Left colon (tissue), 2 donors: ENCODE results near the gene RAPGEF5. TPM values are rescaled to one million over a fixed set of nuclear protein-coding genes. Genes with fewer than 3 reads are reported as not detected.
"Not testable (repeated sequence)": the region's sequence is repeated elsewhere in the genome, so short reads cannot be mapped to it uniquely, and the experiment has no call there.

Experiments
- ATAC-seq: fragments of 200-7000 bp; cut with Tn5 transposase; one replicate; pipeline ENCODE4 v1.9.1; 2020; ENCODE audit warnings: mild to moderate bottlenecking, moderate library complexity
- DNase-seq, 2 donors: peaks; one replicate each; pipeline ENCODE4 v3.0.0-alpha.2; 2020
- intact Hi-C, 2 donors: fragments of 100-400 bp; cut with DNase I in 1 of 2; cut with micrococcal nuclease in 1 of 2; formaldehyde crosslinking; loops; one replicate each; pipeline versions ENCODE4 v1.11.2 to v1.14.0; 2022; cut with DNase I, micrococcal nuclease
- total RNA-seq, 2 donors: library from RNA; stranded (reverse); fragmentation: NEBNext Ultra II Directional; extraction: Animal tissue kit (Norgen Biotek cat#: 25700); gene quantifications; one replicate each; pipeline ENCODE4 v1.2.1, GENCODE V29; 2021
- donor health status: DM: no; HTN: no; CAD: no.
- donor health status: DM: yes; HTN: yes; CAD: no.

The RAPGEF5 gene
- total RNA-seq, 2 donors from 2014 or later = 51.7 to 62.9 TPM

DNA sequence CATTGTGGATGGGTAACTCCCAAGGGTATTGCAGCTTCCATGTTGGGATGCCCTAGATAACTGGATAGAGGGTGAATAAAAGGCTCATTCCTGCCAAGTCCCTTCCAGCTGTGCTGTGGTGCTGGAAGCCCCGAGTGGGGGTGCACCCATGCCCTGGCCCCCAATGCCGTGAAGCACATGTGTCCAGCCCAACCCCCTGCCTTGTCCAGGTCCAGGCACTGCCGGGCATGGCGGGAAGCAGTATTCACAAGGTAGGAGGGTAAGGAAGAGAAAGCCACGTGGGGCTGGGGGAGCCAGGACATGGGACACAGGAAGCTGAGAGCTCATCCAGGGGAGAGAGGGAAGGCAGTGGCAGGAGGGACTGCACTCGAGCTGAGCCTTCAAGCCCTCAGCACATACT lies 263.0 kb downstream of the RAPGEF5 start:
- ATAC-seq = no peak
- DNase-seq = no peak
- intact Hi-C loops = no loop called here

DNA sequence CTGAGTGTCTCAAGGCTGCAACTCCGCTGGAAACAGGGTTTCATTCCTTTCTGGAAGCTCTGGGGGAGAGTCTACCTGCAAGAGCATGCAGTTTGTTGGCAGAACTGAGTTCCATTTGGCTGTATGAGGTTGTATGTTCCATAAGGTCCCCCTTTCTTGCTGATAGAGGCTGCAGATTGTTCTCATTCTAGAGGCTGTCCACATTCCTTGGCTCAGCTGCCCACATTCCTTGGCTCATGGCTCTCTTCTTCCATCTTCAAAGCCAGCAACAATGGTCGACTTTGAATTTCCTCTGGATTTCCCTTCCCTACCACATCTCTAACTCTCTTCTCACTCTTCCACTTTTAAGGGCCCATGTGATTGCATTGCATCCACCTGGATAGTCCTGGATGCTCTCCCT lies 264.0 kb downstream of the RAPGEF5 start:
- no peak for DNase-seq
- intact Hi-C loops = no loop called here

DNA sequence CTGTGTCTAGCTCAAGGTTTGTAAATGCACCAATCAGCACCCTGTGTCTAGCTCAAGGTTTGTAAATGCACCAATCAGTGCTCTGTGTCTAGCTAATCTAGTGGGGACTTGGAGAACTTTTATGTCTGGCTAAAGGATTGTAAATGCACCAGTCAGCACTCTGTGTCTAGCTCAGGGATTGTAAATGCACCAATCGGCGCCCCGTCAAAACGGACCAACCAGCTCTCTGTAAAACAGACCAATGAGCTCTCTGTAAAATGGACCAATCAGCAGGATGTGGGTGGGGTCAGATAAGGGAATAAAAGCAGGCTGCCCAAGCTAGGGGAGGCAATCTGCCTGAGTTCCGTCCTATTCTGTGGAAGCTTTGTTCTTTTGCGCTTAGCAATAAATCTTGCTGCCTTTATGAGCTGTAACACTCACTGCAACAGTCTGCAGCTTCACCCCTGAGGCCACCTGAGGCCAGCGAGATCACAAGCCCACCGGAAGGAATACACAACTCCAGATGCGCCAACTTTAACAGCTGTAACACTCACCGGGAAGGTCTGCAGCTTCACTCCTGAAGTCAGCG lies 265.9 kb downstream of the RAPGEF5 start:
- ATAC-seq, intact Hi-C loops, DNase-seq: not testable (repeated sequence)

More for the DNA sequence above, 264.0 kb downstream of the RAPGEF5 start:
- ATAC-seq = no peak

DNA sequence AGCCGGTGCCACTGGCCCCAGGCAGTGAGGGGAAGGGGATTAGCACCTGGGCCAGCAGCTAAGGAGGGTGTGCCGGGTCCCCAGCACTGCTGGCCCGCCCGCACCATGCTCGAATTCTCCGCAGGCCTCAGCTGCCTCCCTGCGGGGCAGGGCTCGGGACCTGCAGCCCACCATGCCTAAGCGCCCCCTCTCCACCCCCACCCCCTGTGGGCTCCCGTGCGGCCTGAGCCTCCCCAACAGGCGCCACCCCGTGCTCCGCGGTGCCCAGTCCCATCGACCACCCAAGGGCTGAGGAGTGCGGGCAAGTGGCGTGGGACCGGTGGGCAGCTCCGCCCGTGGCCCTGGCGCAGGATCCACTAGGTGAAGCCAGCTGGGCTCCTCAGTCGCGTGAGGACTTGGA lies 266.4 kb downstream of the RAPGEF5 start:
- intact Hi-C loops = no loop called here
- ATAC-seq (no peak), DNase-seq (no peak)

DNA sequence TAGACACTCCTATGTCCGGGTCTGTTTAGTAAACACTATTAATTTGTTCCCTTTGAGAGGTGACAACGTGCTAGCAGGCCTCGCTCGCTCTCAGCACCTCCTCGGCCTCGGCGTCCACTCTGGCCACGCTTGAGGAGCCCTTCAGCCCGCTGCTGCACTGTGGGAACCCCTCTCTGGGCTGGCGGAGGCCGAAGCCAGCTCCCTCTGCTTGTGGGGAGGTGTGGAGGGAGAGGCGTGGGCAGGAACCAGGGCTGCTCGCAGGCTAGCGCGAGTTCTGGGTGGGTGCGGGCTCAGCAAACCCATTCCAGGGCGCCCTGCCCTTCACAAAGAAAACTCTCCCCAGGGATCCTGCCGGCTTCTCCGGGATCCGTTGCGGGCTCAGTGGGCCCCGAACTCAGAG lies 266.8 kb downstream of the RAPGEF5 start:
- no peak for DNase-seq
- intact Hi-C loops = no loop called here

DNA sequence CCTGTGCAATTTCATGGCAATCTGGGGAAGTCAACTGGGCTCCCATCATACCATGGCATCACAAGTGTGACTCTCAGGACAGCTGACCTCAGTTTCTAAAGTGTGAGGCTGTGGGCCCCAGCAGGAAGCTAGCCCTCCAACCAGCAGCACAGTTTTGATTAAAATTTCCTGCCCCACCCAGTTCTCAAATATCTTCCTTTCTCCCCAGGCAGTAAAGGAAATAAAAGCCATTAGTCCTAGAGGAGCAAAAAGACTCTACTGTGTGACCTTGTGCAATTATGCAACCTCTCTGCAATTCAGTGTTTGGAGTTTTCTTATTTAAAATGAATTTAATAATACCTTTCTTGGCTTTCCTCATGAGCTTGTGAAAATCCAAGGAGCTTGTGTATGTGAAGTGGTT lies 268.1 kb downstream of the RAPGEF5 start:
- no peak for DNase-seq
- ATAC-seq = no peak
- intact Hi-C loops = no loop called here

More for the DNA sequence above, 266.8 kb downstream of the RAPGEF5 start:
- ATAC-seq = no peak

DNA sequence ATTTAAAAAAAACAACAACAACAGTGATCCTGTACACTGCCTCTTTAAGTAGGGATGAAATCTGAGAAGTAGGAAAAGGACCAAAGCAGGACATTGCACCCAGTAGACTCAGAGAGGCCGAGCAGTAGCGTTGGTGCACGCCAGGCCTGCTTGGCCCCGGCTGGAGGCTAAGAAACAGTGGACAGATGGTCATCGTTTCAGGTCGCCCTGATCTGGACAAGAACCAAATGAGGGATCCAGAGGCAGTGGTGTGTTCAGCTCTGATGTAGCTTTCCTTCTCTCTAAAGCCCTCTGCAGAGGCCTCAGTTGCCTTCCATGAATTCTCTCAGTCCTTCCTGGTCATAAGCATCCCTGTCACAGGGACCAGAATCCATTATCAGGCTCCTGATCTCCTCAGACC lies 269.1 kb downstream of the RAPGEF5 start:
- no peak for DNase-seq
- ATAC-seq = no peak
- intact Hi-C loops = no loop called here

DNA sequence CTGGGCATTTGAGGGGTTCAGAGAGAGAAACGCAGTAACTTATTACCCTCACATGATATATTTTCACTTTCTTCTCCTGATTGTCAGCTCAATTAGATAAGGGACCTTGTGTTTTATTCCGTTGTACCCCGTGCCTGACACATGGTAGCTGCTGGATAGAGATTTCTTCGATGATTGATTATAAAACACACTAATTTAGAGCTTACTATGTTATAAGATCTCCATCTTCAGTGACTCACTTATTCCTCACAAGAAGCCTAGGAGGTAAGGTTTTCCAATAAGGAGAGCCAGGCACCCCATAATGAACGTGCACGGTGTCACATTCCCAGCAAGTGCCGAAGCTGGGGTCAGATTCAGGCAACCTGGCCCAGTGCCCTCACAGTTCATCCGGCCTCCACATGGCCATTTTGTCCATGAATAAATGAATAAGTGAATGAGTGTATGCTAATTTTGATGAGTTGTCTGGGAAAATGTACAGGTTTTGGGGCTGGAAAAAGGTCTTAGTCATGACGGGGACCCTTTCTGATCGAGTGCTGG lies 273.2 kb downstream of the RAPGEF5 start:
- DNase-seq = no peak
- intact Hi-C loops = no loop called here
- peak; percentile 2 for ATAC-seq

DNA sequence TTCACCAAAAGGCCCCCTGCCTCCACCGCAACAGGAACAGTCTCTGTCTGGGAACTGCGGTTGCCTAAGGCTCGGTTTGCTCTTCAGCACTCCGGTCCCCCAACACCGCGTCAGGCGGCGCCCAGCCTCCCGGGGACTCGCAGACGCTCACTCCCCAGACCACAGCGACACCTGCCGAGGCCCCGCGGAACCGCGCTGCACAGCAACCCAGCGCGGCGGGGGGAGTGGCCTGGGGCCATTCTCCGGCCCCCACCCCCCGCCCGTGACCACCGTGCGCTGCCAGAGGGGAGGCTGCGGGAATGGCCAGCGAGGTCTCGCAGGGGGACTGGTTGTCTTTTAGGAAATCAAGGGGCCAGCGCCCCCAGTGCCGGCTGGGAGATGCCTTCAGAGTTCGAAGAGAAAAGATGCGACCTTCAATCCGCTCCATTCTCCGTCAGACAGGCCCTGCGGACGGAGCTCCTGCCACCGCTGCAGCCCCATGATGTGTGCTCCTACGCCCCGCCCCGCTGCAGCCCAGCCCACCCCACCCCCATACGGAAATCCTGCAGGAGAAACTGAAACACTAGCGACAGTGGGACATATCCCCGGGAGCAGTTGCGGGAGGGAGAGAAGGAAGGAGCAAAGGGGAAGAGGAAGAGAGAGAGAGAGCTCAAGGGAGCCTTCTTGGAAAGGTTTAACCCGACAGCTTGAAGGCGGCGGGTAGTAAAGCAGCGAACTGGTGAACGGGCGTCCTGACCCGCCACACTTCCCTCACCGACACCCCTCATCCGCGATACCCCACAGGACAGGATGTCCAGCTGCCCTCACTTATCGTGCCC lies 273.9 kb downstream of the RAPGEF5 start:
- ATAC-seq (peak; percentile 96), DNase-seq (peak; percentile 77 to 92)
- intact Hi-C loops = no loop called here

DNA sequence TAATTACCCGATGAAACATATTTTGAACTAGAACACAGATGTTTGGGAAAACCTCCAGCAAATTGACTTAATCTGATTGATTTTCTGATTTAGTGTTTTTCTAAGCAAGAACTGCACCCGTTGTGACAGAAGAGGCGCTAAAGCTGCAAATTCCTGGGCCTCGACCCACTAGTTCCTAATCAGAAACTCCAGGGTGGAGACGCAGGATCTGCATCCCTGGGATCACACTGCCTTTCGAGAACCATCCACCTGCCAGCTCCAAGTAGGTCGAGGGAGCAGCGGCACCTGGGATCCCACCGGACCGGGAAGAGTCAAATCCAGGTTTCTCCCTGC lies 274.4 kb downstream of the RAPGEF5 start:
- DNase-seq (no peak), ATAC-seq (peak; percentile 33)
- intact Hi-C loops = no loop called here

DNA sequence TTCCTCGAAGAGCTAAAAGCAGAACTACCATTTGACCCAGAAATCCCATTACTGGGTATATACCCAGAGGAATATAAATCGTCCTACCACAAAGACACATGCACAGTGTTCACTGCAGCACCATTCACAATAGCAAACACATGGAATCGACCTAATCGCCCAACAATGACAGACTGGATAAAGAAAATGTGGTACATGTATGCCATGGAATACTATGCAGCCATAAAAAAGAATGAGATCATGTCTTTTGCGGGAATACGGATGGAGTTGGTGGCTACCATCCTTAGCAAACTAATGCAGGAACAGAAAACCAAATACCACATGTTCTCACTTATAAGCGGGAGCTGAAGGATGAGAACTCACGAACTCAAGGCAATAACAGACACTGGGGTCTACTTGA lies 276.7 kb downstream of the RAPGEF5 start:
- intact Hi-C loops, ATAC-seq, DNase-seq: not testable (repeated sequence)

DNA sequence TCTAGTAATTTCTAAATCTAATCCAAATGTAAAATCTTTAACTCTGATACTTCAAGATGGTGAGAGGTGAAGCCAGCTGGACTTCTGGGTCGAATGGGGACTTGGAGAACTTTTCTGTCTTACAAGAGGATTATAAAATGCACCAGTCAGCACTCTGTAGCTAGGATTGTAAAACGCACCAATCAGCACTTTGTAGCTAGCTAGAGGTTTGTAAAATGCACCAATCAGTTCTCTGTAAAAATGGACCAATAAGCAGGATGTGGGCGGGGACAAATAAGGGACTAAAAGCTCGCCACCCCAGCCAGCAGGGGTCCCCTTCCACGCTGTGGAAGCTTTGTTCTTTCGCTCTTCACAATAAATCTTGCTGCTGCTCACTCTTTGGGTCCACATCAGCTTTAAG lies 278.1 kb downstream of the RAPGEF5 start:
- DNase-seq, intact Hi-C loops, ATAC-seq: not testable (repeated sequence)

DNA sequence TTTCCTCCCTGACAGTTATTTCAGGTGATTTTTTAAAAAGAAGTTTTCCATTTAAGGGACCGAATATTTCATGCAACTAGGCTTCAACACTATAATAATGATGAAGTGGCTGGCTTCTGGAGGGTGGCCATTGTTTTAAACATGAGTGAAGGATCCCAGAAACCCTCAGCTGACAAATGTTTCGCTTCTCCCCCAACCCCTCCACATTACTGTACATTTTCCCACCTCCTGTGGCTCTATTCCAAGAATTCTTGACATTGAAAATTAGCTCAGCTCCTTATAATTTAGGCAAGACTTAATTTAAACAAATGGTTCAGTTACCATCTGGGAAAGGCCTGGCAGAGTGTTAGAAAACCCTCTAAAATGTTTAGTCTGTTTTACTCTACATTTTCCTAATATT lies 281.4 kb downstream of the RAPGEF5 start:
- ATAC-seq (no peak), DNase-seq (no peak)
- intact Hi-C loops = no loop called here

DNA sequence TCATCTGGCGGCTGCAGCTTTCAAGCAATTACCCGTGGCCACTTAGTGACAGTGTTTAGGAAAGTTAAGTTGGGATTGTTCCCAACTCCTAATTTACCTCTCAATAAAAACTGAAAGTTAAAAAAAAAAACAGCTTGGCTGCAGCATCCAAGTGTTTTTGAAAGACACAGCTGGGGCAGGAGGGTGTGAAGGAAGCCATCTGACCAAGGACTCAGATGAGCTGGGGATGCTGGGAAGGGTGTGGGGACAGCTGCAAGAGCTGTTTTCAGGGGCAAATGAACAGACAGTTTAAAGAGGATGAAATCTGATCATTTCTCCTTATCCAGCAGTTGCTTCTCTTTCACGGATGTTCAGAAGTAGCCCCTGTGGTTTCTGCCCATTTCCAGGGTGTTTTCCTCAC lies 282.1 kb downstream of the RAPGEF5 start:
- no peak for DNase-seq
- intact Hi-C loops = no loop called here

More for the DNA sequence above, 282.1 kb downstream of the RAPGEF5 start:
- ATAC-seq = no peak

Other genes with a start within 250 kb of the RAPGEF5 start
- under 1 TPM in 1 of 2 donors, not detected in 1; 0.47 TPM for gene STEAP1B, start 143.0 kb upstream of the RAPGEF5 start, total RNA-seq